RPMI7951 (cell line): ENCODE results near the gene C19orf67. TPM values are rescaled to one million over a fixed set of nuclear protein-coding genes. Genes with fewer than 3 reads are reported as not detected.

Source experiments
- DNase-seq: peaks from one replicate; pipeline ENCODE4 v3.0.0-alpha.2; 2012; ENCODE audit warnings: low read depth
- total RNA-seq: library from RNA; depleted of rRNA; stranded (reverse); fragments of >200 nt; shearing (Covaris generic); gene quantifications from 2 replicates; pipeline ENCODE4 v1.2.3, GENCODE V29; 2014

The C19orf67 gene
- total RNA-seq, 1 experiment from 2014 or later = not detected

GRCh38 chr19:14110650-14111049 is 25.1 kb upstream of the C19orf67 start:
- no peak for DNase-seq

- DNase-seq = no peak
Measured at GRCh38 chr19:14107581-14108461, 22.2 kb upstream of the C19orf67 start.

GRCh38 chr19:14106840-14107239 is 21.3 kb upstream of the C19orf67 start:
- DNase-seq = no peak

- DNase-seq = no peak
Measured at GRCh38 chr19:14105680-14106079, 20.1 kb upstream of the C19orf67 start.

- DNase-seq = no peak
Measured at GRCh38 chr19:14103310-14103709, 17.7 kb upstream of the C19orf67 start.

GRCh38 chr19:14102756-14103155 is 17.2 kb upstream of the C19orf67 start:
- no peak for DNase-seq

GRCh38 chr19:14102102-14102696 is 16.6 kb upstream of the C19orf67 start:
- DNase-seq = peak; percentile 39

GRCh38 chr19:14101003-14101545 is 15.5 kb upstream of the C19orf67 start:
- no peak for DNase-seq

- no peak for DNase-seq
Measured at GRCh38 chr19:14097532-14098151, 12.1 kb upstream of the C19orf67 start.

- no peak for DNase-seq
Measured at GRCh38 chr19:14096272-14096992, 10.8 kb upstream of the C19orf67 start.

GRCh38 chr19:14094854-14095253 is 9.3 kb upstream of the C19orf67 start:
- no peak for DNase-seq

GRCh38 chr19:14093117-14093823 is 7.7 kb upstream of the C19orf67 start:
- no peak for DNase-seq

GRCh38 chr19:14091813-14092462 is 6.4 kb upstream of the C19orf67 start:
- DNase-seq = no peak

- peak; percentile 61 for DNase-seq
Measured at GRCh38 chr19:14091081-14091812, 5.7 kb upstream of the C19orf67 start.

- DNase-seq = peak; percentile 90
Measured at GRCh38 chr19:14090509-14091080, 5.0 kb upstream of the C19orf67 start, which contains the start of gene SAMD1. SAMD1 (minus strand) TSS chr19:14090751.

- DNase-seq = peak; percentile 57
Measured at GRCh38 chr19:14089662-14090508, 4.3 kb upstream of the C19orf67 start.

- DNase-seq = no peak
Measured at GRCh38 chr19:14089412-14089661, 3.8 kb upstream of the C19orf67 start.

- DNase-seq = no peak
Measured at GRCh38 chr19:14088634-14089411, 3.2 kb upstream of the C19orf67 start.
